ENCODE data around the gene LINC01488. TPM values are rescaled to one million over a fixed set of nuclear protein-coding genes. Genes with fewer than 3 reads are reported as not detected.

LINC01488 gene
- polyA plus RNA-seq, 1 of the 3 experiments (the other 2 are of a cell fraction) = not detected

- Histone ChIP-seq H3K27ac (ENCODE audit: low read depth in 2 of 2, low read length in 1 of 2) (no peak overlapping the region), H3K4me3 (ENCODE audit: low read depth in 2 of 2, low read length in 1 of 2) (no peak overlapping the region), H3K9me3 (no peaks in the 10 kb centered on the region), H3K36me3 (replicated peaks in 1 of 2; ENCODE audit: control insufficient read depth in 1 of 2, insufficient read depth in 2 of 2, low read length in 1 of 2) (no peaks in the 10 kb centered on the region), H3K4me2 (no peak overlapping the region), H3K9me2 (no peaks in the 10 kb centered on the region), H2AFZ (ENCODE audit: low read depth) (no peak overlapping the region), H3K27me3 (ENCODE audit: insufficient read depth) (no peaks in the 10 kb centered on the region), H3K9ac (no peak overlapping the region), H4K20me1 (ENCODE audit: insufficient read depth) (no peaks in the 10 kb centered on the region), H3F3A (replicated peaks; ENCODE audit: insufficient read depth) (no peaks in the 10 kb centered on the region), H3K79me2 (ENCODE audit: insufficient read depth) (no peaks in the 10 kb centered on the region), H3K4me1 (ENCODE audit: control insufficient read depth in 1 of 2, insufficient read depth in 2 of 2, low read depth in 1 of 2, low read length in 1 of 2) (peaks cover 0 to 11% of the 10 kb centered on the region in 2 experiments; a peak in 1 of 4 replicates)
- no peak for DNase-seq
- 97% methylated on average over 9 of the region's 9 CpGs for WGBS (ENCODE audit: low lambda C conversion rate)
- TF ChIP-seq RCOR1 (IDR thresholded peaks at IDR 0.05; ENCODE audit: low read length) (no peak), EZH2phosphoT487 (IDR thresholded peaks at IDR 0.05; ENCODE audit: borderline replicate concordance, low read depth) (no peak), ELF1 (IDR thresholded peaks at IDR 0.05) (no peak), YY1 (IDR thresholded peaks at IDR 0.05; ENCODE audit: low read depth) (no peak), FOXM1 (IDR thresholded peaks at IDR 0.05; ENCODE audit: low read depth) (no peak), MEF2A (IDR thresholded peaks at IDR 0.05; ENCODE audit: borderline replicate concordance, low read depth) (no peak), FOSL2 (IDR thresholded peaks at IDR 0.05; ENCODE audit: borderline replicate concordance, low read depth) (no peak), TAF1 (IDR thresholded peaks at IDR 0.05; ENCODE audit: borderline replicate concordance, low read depth, low read length) (no peak), USF2 (IDR thresholded peaks at IDR 0.05; ENCODE audit: borderline replicate concordance, low read depth, low read length) (no peak), USF1 (IDR thresholded peaks at IDR 0.05; ENCODE audit: borderline replicate concordance, low read depth) (no peak), ZBTB33 (IDR thresholded peaks at IDR 0.05; ENCODE audit: borderline replicate concordance, low read depth) (no peak)
- ChIA-PET POLR2A (no interaction called here), CTCF (no interaction called here)
Observed at GRCh38 chr11:69470301-69470700, 11.2 kb upstream of the LINC01488 start.

DNA sequence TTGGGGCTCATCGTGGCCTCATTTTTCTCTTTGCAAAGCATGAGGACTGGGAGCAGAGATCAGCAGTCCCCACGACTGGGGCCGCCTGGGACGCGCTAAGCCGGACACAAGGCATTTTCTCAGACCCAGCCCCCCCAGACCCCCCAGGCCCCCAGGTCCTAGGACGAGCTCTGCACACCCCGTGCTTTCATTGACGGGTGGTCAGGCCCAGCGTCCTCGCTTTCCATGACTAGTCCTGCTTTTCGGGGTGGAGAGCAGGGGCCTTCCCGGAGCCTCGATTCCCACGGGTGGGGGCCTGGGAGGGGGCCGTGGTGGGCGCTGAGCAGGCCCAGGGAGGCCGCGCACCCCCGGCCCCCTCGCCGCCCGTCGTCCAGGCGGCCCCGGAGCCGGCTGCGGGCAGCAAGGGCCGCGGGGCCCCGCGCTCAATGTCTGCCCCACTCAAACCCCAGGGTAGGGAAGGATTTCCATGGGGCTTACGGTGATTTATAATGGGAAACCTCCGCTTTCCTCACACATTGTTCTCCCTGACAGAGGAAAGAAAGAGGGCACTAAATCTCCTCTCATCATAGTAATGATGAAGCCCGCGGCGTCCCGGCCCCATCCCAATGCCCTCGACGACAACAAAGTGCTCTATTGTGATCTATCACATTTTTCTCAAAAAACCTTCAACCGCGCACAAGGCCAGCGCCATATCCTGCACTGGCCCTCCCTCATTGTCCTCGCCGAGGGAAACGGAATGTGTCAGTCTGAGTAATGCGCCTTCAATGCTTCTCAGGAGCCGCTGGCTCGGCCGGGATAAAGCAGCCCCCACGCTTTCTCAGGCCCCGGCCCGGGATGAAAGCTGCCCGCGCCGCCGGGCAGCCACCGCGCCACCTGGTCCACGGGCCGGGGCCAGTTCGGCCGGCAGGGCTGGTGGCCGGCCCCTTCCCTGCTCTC lies 10.4 kb upstream of the LINC01488 start:
- Histone ChIP-seq H3K36me3 (replicated peaks in 1 of 2; ENCODE audit: control insufficient read depth in 1 of 2, insufficient read depth in 2 of 2, low read length in 1 of 2) (no peaks in the 10 kb centered on the region), H3F3A (replicated peaks; ENCODE audit: insufficient read depth) (no peaks in the 10 kb centered on the region), H3K4me1 (ENCODE audit: control insufficient read depth in 1 of 2, insufficient read depth in 2 of 2, low read depth in 1 of 2, low read length in 1 of 2) (peaks cover 0 to 11% of the 10 kb centered on the region in 2 experiments; a peak in 1 of 4 replicates), H3K4me3 (ENCODE audit: low read depth in 2 of 2, low read length in 1 of 2) (no peak overlapping the region), H3K9me3 (no peaks in the 10 kb centered on the region), H3K27me3 (ENCODE audit: insufficient read depth) (no peaks in the 10 kb centered on the region), H3K9ac (no peak overlapping the region), H3K9me2 (no peaks in the 10 kb centered on the region), H2AFZ (ENCODE audit: low read depth) (no peak overlapping the region), H3K4me2 (no peak overlapping the region), H3K27ac (ENCODE audit: low read depth in 2 of 2, low read length in 1 of 2) (no peak overlapping the region), H3K79me2 (ENCODE audit: insufficient read depth) (no peaks in the 10 kb centered on the region), H4K20me1 (ENCODE audit: insufficient read depth) (no peaks in the 10 kb centered on the region)
- ChIA-PET CTCF (no interaction called here), POLR2A (no interaction called here)
- no peak for DNase-seq
- WGBS (ENCODE audit: low lambda C conversion rate) = 92% methylated on average over 49 of the region's 64 CpGs
- TF ChIP-seq, protein P1, sequence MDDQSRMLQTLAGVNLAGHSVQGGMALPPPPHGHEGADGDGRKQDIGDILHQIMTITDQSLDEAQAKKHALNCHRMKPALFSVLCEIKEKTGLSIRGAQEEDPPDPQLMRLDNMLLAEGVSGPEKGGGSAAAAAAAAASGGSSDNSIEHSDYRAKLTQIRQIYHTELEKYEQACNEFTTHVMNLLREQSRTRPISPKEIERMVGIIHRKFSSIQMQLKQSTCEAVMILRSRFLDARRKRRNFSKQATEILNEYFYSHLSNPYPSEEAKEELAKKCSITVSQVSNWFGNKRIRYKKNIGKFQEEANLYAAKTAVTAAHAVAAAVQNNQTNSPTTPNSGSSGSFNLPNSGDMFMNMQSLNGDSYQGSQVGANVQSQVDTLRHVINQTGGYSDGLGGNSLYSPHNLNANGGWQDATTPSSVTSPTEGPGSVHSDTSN (IDR thresholded peaks at IDR 0.05) = no peak
- TF ChIP-seq, protein P2, sequence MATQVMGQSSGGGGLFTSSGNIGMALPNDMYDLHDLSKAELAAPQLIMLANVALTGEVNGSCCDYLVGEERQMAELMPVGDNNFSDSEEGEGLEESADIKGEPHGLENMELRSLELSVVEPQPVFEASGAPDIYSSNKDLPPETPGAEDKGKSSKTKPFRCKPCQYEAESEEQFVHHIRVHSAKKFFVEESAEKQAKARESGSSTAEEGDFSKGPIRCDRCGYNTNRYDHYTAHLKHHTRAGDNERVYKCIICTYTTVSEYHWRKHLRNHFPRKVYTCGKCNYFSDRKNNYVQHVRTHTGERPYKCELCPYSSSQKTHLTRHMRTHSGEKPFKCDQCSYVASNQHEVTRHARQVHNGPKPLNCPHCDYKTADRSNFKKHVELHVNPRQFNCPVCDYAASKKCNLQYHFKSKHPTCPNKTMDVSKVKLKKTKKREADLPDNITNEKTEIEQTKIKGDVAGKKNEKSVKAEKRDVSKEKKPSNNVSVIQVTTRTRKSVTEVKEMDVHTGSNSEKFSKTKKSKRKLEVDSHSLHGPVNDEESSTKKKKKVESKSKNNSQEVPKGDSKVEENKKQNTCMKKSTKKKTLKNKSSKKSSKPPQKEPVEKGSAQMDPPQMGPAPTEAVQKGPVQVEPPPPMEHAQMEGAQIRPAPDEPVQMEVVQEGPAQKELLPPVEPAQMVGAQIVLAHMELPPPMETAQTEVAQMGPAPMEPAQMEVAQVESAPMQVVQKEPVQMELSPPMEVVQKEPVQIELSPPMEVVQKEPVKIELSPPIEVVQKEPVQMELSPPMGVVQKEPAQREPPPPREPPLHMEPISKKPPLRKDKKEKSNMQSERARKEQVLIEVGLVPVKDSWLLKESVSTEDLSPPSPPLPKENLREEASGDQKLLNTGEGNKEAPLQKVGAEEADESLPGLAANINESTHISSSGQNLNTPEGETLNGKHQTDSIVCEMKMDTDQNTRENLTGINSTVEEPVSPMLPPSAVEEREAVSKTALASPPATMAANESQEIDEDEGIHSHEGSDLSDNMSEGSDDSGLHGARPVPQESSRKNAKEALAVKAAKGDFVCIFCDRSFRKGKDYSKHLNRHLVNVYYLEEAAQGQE (IDR thresholded peaks at IDR 0.05; ENCODE audit: low read depth, low read length) = no peak
- no peak for TF ChIP-seq SIN3A (IDR thresholded peaks at IDR 0.05; ENCODE audit: borderline replicate concordance, low read depth, low read length)
- no peak for TF ChIP-seq ZBTB33 (IDR thresholded peaks at IDR 0.05; ENCODE audit: borderline replicate concordance, low read depth)
